ENCODE data around the gene OR10H1. TPM values are rescaled to one million over a fixed set of nuclear protein-coding genes. Genes with fewer than 3 reads are reported as not detected.
A peak's percentile ranks its signal among the peaks of the same experiment; 100 is the strongest.

The OR10H1 gene
- total and polyA plus RNA-seq, 9 of the 15 experiments (the other 6 are each of a cell fraction or from before 2014, with no cell fraction given) = not detected

GRCh38 chr19:15836330-15837220, 21.1 kb upstream of the OR10H1 start (continued):
- TF ChIP-seq BRF1 (IDR thresholded peaks at IDR 0.05; ENCODE audit: borderline replicate concordance, extremely low read depth, insufficient read length) (no peak), ZBTB43 (CRISPR knock-in tag; IDR thresholded peaks at IDR 0.05) (no peak), NFATC3 (IDR thresholded peaks at IDR 0.05) (no peak), NUFIP1 (IDR thresholded peaks at IDR 0.05; ENCODE audit: partially characterized antibody) (no peak), ATF3 (IDR thresholded peaks at IDR 0.05) (no peak), ATF3 (CRISPR knock-in tag; conservative IDR thresholded peaks at IDR 0.05) (no peak), ZNF311 (CRISPR knock-in tag; IDR thresholded peaks at IDR 0.05) (no peak), ZNF518B (CRISPR knock-in tag; IDR thresholded peaks at IDR 0.05) (no peak), HSF4 (CRISPR knock-in tag; IDR thresholded peaks at IDR 0.05; ENCODE audit: borderline replicate concordance) (0 out of 2 replicates have a peak, but pooled peaks have one; percentile 22), ZNF277 (CRISPR knock-in tag; IDR thresholded peaks at IDR 0.05; ENCODE audit: borderline replicate concordance) (no peak), SAP30 (IDR thresholded peaks at IDR 0.05; ENCODE audit: borderline replicate concordance, insufficient read depth, low read depth, low read length, poor library complexity, severe bottlenecking) (no peak), CSDE1 (IDR thresholded peaks at IDR 0.05) (0 out of 4 replicates have a peak, but pooled peaks of 1 of the 2 experiments have one; percentile 40), DNMT1 (IDR thresholded peaks at IDR 0.05) (0 out of 2 replicates have a peak, but pooled peaks have one; percentile 27), AFF4 (CRISPR knock-in tag; IDR thresholded peaks at IDR 0.05) (peak; percentile 76), TEAD2 (tag; IDR thresholded peaks at IDR 0.05) (no peak)
